ENCODE results near the gene ZNF544.
"Not testable (repeated sequence)": the region's sequence is repeated elsewhere in the genome, so short reads cannot be mapped to it uniquely, and the experiment has no call there.

ZNF544 gene

GRCh38 chr19:58307736-58308135 lies 79.0 kb downstream of the ZNF544 start:
- H3K27ac ChIP-seq = no peak overlapping the region
- no peak for TF ChIP-seq CTCF (conservative IDR thresholded peaks at IDR 0.05)

- not testable (repeated sequence) for H3K27ac ChIP-seq
- TF ChIP-seq CTCF (conservative IDR thresholded peaks at IDR 0.05) = peak; percentile 87
Measured at GRCh38 chr19:58310685-58311084, 82.0 kb downstream of the ZNF544 start.

- no peak overlapping the region for H3K27ac ChIP-seq
- TF ChIP-seq CTCF (conservative IDR thresholded peaks at IDR 0.05) = no peak
Measured at GRCh38 chr19:58311345-58311865, 82.7 kb downstream of the ZNF544 start.
